Measurements from ENCODE around the gene PURB. TPM values are rescaled to one million over a fixed set of nuclear protein-coding genes. Genes with fewer than 3 reads are reported as not detected.
A peak's percentile ranks its signal among the peaks of the same experiment; 100 is the strongest.

PURB gene
- total and polyA plus RNA-seq, 7 donors: 8.8 to 27.2 (median 20.6) TPM

DNA sequence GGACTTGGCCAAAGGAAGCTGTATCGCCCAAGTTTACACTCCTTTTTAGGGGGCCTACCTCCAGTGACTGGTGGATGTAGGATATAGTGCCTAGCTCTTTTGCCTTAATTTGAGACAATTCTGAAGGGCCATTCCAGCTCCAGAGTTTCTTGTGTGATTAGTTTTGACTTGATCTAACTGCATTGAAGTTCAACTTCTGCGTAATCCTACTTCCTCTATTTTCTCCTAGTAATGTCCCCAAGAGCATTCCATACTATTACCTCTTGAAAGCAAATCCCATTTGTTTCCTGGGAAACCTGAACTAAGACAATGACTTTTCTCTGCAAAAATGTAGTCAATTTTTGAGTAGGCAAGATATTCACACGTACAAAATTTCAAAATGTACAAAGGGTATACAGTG is 32.7 kb downstream of the PURB start:
- TF ChIP-seq, protein P1, sequence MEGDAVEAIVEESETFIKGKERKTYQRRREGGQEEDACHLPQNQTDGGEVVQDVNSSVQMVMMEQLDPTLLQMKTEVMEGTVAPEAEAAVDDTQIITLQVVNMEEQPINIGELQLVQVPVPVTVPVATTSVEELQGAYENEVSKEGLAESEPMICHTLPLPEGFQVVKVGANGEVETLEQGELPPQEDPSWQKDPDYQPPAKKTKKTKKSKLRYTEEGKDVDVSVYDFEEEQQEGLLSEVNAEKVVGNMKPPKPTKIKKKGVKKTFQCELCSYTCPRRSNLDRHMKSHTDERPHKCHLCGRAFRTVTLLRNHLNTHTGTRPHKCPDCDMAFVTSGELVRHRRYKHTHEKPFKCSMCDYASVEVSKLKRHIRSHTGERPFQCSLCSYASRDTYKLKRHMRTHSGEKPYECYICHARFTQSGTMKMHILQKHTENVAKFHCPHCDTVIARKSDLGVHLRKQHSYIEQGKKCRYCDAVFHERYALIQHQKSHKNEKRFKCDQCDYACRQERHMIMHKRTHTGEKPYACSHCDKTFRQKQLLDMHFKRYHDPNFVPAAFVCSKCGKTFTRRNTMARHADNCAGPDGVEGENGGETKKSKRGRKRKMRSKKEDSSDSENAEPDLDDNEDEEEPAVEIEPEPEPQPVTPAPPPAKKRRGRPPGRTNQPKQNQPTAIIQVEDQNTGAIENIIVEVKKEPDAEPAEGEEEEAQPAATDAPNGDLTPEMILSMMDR (IDR thresholded peaks at IDR 0.05): no peak
- ATAC-seq: no peak
- 83 to 91% (median 86%) methylated on average over 3 of the region's 3 CpGs for WGBS, 3 donors
- Histone ChIP-seq H3K4me1 (no peaks in the 10 kb centered on the region), H3K4me3 (no peak overlapping the region), H3K9me3 (no peaks in the 10 kb centered on the region), H3K36me3 (ENCODE audit: insufficient read depth in 1 of 2, low read depth in 1 of 2) (no peaks in the 10 kb centered on the region), H3K27ac (no peak overlapping the region), H3K27me3 (ENCODE audit: insufficient read depth in 3 of 3, low read length in 2 of 3) (no peaks in the 10 kb centered on the region)
- intact Hi-C loops (cut with DNase I): no loop called here
- no peak for DNase-seq

DNA sequence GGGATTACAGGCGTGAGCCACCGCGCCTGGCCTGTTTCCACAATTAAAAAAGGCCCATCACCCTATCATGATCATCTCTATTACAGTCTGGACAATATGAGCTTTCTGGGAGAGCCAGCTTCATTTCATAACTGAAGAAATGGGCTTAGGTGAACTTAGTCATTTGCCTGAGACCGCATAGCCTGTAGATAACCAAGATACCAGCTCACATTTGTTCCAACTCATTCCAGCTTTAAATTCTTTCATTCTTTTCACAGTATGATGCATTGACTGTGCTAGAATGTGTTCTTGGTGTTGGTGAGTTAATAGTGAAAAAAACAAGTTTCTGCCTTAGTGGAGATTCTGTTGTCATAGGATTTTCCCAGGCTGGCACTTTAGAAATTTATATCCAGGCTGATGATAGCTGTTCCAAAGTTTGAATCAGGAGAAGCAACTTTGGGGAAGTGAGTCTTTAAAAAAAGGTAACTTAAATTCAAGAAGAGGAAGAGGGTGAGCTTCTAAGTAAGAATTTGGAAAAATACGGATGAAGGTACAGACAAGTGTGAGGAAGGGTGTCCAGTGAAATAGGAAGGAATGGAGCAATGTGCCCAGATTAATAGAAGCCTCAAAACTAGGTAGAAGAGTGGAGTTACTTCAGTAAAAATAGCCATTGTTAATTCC is 35.3 kb downstream of the PURB start:
- TF ChIP-seq, protein P1 (IDR thresholded peaks at IDR 0.05): no peak
- ATAC-seq: no peak
- Histone ChIP-seq H3K9me3 (no peaks in the 10 kb centered on the region), H3K4me3 (no peak overlapping the region), H3K36me3 (ENCODE audit: insufficient read depth in 1 of 2, low read depth in 1 of 2) (no peaks in the 10 kb centered on the region), H3K27me3 (ENCODE audit: insufficient read depth in 3 of 3, low read length in 2 of 3) (no peaks in the 10 kb centered on the region), H3K27ac (no peak overlapping the region), H3K4me1 (peaks cover 13% of the 10 kb centered on the region)
- DNase-seq: no peak
- WGBS, 3 donors: 80 to 90% (median 88%) methylated on average over 5 of the region's 5 CpGs
- intact Hi-C loops (cut with DNase I): loop anchor here (2.0 to 5.0 kb wide), 3 partner anchors 35 to 263 kb away; partner anchors contain the start of gene PURB (in 2 of the 2)

DNA sequence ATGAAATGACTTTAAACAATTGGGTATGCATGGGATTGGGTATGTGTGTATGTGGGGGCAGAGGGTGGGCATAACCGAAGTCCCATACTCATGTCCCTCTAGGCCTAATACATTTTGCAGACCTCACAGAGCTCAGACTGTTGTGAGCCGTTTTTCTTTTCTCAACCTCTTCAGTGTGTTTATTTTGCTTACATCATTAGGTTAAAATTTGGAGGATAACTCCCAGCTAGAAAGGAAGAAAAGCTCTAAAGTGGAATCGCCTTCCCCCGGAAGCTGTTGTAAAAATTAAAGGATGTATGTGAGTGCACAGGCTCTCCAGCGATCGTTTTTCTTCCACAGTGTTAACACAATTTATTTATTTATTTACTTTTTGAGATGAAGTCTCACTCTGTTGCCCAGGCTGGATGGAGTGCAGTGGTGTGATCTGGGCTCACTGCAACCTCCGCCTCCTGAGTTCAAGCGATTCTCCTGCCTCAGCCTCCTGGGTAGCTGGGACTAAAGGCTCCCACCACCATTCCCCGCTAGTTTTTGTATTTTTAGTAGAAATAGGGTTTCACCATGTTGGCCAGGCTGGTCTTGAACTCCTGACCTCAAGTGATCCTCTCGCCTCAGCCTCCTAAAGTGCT is 36.0 kb downstream of the PURB start:
- 77 to 83% (median 77%) methylated on average over 10 of the region's 10 CpGs for WGBS, 3 donors
- DNase-seq (no peak), ATAC-seq (no peak)
- intact Hi-C loops (cut with DNase I): loop anchor here (2.0 to 5.0 kb wide), 3 partner anchors 35 to 262 kb away; partner anchors contain the start of gene PURB (in 2 of the 2)
- H3K4me3 ChIP-seq: peak overlapping the region; percentile 82
- TF ChIP-seq, protein P1 (IDR thresholded peaks at IDR 0.05): no peak
- H3K27ac ChIP-seq: peak overlapping the region; percentile 95
- peaks cover 20% of the 10 kb centered on the region for H3K4me1 ChIP-seq
- H3K9me3 ChIP-seq: no peaks in the 10 kb centered on the region
- H3K27me3 ChIP-seq (ENCODE audit: insufficient read depth in 3 of 3, low read length in 2 of 3): no peaks in the 10 kb centered on the region
- H3K36me3 ChIP-seq (ENCODE audit: insufficient read depth in 1 of 2, low read depth in 1 of 2): no peaks in the 10 kb centered on the region

DNA sequence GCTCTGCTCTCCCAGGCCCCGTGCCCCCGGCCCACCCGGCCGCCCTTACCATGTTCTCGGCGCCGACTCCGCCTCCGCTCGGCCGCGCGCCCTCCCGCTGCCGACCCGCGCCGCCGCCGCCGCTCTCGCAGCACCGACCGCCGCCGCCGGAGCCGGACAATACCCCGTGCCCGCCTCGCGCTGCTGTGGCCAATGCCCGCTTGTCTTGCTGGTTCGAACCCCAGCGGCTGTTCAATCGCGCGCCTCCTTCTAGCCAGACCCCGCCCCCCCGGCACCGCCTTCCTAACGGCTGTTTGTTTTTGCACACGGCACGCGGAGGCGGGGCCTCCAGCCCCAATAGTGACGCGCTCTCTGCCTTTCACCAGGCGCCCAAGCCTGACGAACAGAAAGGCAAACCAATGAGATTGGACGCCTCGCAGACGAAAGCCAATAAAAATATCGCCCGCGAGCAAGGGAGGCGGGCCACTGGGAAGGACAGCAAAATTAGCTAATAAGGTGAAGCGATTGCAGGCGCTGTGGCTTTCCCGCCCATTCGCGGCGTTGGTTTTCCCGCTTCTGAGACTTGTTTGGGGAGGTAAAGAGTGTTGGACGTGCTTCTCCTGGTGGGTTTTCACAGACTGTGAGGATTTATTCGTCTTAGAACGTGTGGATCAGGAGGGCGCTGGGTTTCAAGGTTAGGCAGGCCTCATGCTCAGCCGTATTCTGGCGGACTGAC is 37.3 kb downstream of the PURB start, which contains the start of gene H2AZ2:
Gene H2AZ2 (minus strand): TSS at position 168 of the 715 bp plus-strand sequence. CDS start 116 bp downstream, at position 52.
- peak within 1 kb of the TSS; percentile 82 for H3K4me3 ChIP-seq
- ATAC-seq (peak; percentile 93 to 96 (median 94)), DNase-seq (peak; percentile 100)
- intact Hi-C loops (cut with DNase I): loop anchor here (2.0 to 5.0 kb wide), 5 partner anchors 37 to 263 kb away; partner anchors contain the start of genes PURB (in 2 of the 2) and PPIA (in 1 of the 2)
- TF ChIP-seq, protein P1 (IDR thresholded peaks at IDR 0.05): no peak
- H3K27me3 ChIP-seq (ENCODE audit: insufficient read depth in 3 of 3, low read length in 2 of 3): no peaks in the 10 kb centered on the region
- no peaks in the 10 kb centered on the region for H3K9me3 ChIP-seq
- 0% methylated on average over 56 to 70 of the region's 70 CpGs for WGBS, 3 donors
- H3K27ac ChIP-seq: peak within 1 kb of the TSS; percentile 95
- H3K36me3 ChIP-seq (ENCODE audit: insufficient read depth in 1 of 2, low read depth in 1 of 2): no peaks in the 10 kb centered on the region
- peaks cover 28% of the 10 kb centered on the region for H3K4me1 ChIP-seq
